ENCODE measurements around the gene LENEP. TPM values are rescaled to one million over a fixed set of nuclear protein-coding genes. Genes with fewer than 3 reads are reported as not detected.

LENEP gene
- total RNA-seq, 4 donors from 2014 or later, result not detected

GRCh38 chr1:155014709-155015508 lies 21.5 kb downstream of the LENEP start:
- ATAC-seq (ENCODE audit: low FRiP score), result no peak
- no peak for TF ChIP-seq CTCF (IDR thresholded peaks at IDR 0.05)

GRCh38 chr1:155015527-155016230 lies 22.3 kb downstream of the LENEP start:
- TF ChIP-seq CTCF (IDR thresholded peaks at IDR 0.05), result no peak
- DNase-seq (ENCODE audit: low spot score) (no peak), ATAC-seq (ENCODE audit: low FRiP score) (no peak)

More at GRCh38 chr1:155014709-155015508, 21.5 kb downstream of the LENEP start:
- no peak for DNase-seq (ENCODE audit: low spot score)

GRCh38 chr1:155016231-155016831 lies 22.9 kb downstream of the LENEP start:
- no peak for TF ChIP-seq CTCF (IDR thresholded peaks at IDR 0.05)
- DNase-seq (ENCODE audit: low spot score), result no peak
- no peak for ATAC-seq (ENCODE audit: low FRiP score)

GRCh38 chr1:155017041-155017945 lies 23.9 kb downstream of the LENEP start:
- DNase-seq (ENCODE audit: low spot score), result peak; percentile 91
- peak in 2 of 3 donors; percentile 79 to 98 for TF ChIP-seq CTCF (IDR thresholded peaks at IDR 0.05)
- peak; percentile 93 for ATAC-seq (ENCODE audit: low FRiP score)

GRCh38 chr1:155017946-155018316 lies 24.5 kb downstream of the LENEP start:
- TF ChIP-seq CTCF (IDR thresholded peaks at IDR 0.05), result no peak
- DNase-seq (ENCODE audit: low spot score) (no peak), ATAC-seq (ENCODE audit: low FRiP score) (no peak)

GRCh38 chr1:155018617-155019348 lies 25.4 kb downstream of the LENEP start:
- TF ChIP-seq CTCF (IDR thresholded peaks at IDR 0.05), result no peak
- DNase-seq (ENCODE audit: low spot score), result no peak
- no peak for ATAC-seq (ENCODE audit: low FRiP score)
